ENCODE results near the gene EPYC.

GRCh38 chr12:90959032-90959431 lies 45.7 kb downstream of the EPYC start:
- no peak for TF ChIP-seq CTCF (IDR thresholded peaks at IDR 0.05)
- TF ChIP-seq EP300 (IDR thresholded peaks at IDR 0.05), result no peak

All from gastroesophageal sphincter (tissue), 3 donors.